Ovary (tissue), 3 donors: Measurements from ENCODE around the gene CHAC1.

Experiments used
- CTCF ChIP-seq, 3 donors: fragments of 450-650 bp in 2 of 3; fragments of 200-600 bp in 1 of 3; IDR thresholded peaks; one replicate each; pipeline versions ENCODE4 v1.5.1 to v1.8.0; 2016 to 2022; ENCODE audit warnings: antibody characterized with exemption in 3 of 3, mild to moderate bottlenecking in 1 of 3
- POLR2A ChIP-seq: fragments of 450-650 bp; IDR thresholded peaks from one replicate; pipeline ENCODE4 v1.6.1; 2017; ENCODE audit warnings: antibody characterized with exemption, mild to moderate bottlenecking, moderate library complexity
- donor health status: DM: no; HTN: no; CAD: no.

- no peak for TF ChIP-seq CTCF (IDR thresholded peaks at IDR 0.05)
- no peak for TF ChIP-seq POLR2A
Observed at GRCh38 chr15:40956541-40956982, 3.3 kb downstream of the CHAC1 start.
